Panc1 (cell line): ENCODE measurements around the gene CTTNBP2NL. TPM values are rescaled to one million over a fixed set of nuclear protein-coding genes. Genes with fewer than 3 reads are reported as not detected.

ENCODE experiments used
- ATAC-seq: fragments of 200-7000 bp; cut with Tn5 transposase; 2 replicates; pipeline ENCODE4 v1.9.1; 2020; ENCODE audit warnings: mild to moderate bottlenecking, moderate library complexity
- BruUV-seq: library from RNA; stranded (reverse); fragments of 400-500 nt; replicated peaks from 2 replicates; lab custom pipeline; 2021; lab: Mats Ljungman, UMichigan
- CTCF ChIA-PET: fragments of 300-600 bp; sonication (Branson Sonifier 250); formaldehyde crosslinking; loops from one replicate; lab custom pipeline; 2022; ENCODE audit warnings: antibody characterized with exemption; lab: Charles Lee
- POLR2A ChIA-PET: fragments of 300-600 bp; sonication (Branson Sonifier 250); formaldehyde crosslinking; loops from one replicate; lab custom pipeline; 2022; ENCODE audit warnings: antibody characterized with exemption; lab: Charles Lee
- DNase-seq: peaks from one replicate; pipeline ENCODE4 v3.0.0-alpha.2; 2010; ENCODE audit warnings: low read depth, low spot score
- H3K27ac ChIP-seq: 2 replicates; pipeline ENCODE4 v1.5.1; 2011; ENCODE audit warnings: mild to moderate bottlenecking, low read length, inconsistent platforms
- H3K27me3 ChIP-seq: fragments of 200-500 bp; sonication (Bioruptor generic); 2 replicates; pipeline ENCODE4 v1.6.0; 2014; ENCODE audit warnings: low read length, inconsistent platforms; ENCODE audit not compliant: control insufficient read depth, insufficient read depth
- H3K36me3 ChIP-seq: fragments of 200-500 bp; sonication (Bioruptor generic); 2 replicates; pipeline ENCODE4 v1.5.1; 2014; ENCODE audit warnings: inconsistent platforms, mild to moderate bottlenecking, low read length, moderate library complexity; ENCODE audit not compliant: control insufficient read depth, insufficient read depth
- H3K4me1 ChIP-seq: 2 replicates; pipeline ENCODE4 v1.5.1; 2011; ENCODE audit warnings: inconsistent platforms, mild to moderate bottlenecking, low read length, moderate library complexity; ENCODE audit not compliant: control insufficient read depth, insufficient read depth
- H3K4me3 ChIP-seq, 2 experiments: 2 replicates each; pipeline ENCODE4 v1.5.1; 2011 to 2012; ENCODE audit warnings: low read depth in 2 of 2, low read length in 2 of 2, mild to moderate bottlenecking in 2 of 2, inconsistent platforms in 1 of 2, moderate library complexity in 1 of 2
- H3K9me3 ChIP-seq: fragments of 200-500 bp; sonication (Bioruptor generic); 2 replicates; pipeline ENCODE4 v1.5.1; 2014; ENCODE audit warnings: low read depth, mild to moderate bottlenecking, inconsistent platforms, low read length, moderate library complexity; ENCODE audit not compliant: control insufficient read depth, insufficient read depth
- CTCF ChIP-seq: fragments of 450-650 bp; IDR thresholded peaks from 2 replicates; pipeline ENCODE4 v1.5.1; 2017; ENCODE audit warnings: mild to moderate bottlenecking
- POLR2AphosphoS5 ChIP-seq: IDR thresholded peaks from 2 replicates; pipeline ENCODE4 v1.6.1; 2012; ENCODE audit warnings: mild to moderate bottlenecking, low read depth, low read length, moderate library complexity
- REST ChIP-seq, 2 experiments: IDR thresholded peaks; 2 replicates each; pipeline ENCODE4 v1.6.1; 2011 to 2012; ENCODE audit warnings: low read depth in 2 of 2, control low read depth in 1 of 2, low read length in 1 of 2, mild to moderate bottlenecking in 1 of 2, moderate library complexity in 1 of 2; ENCODE audit not compliant: insufficient read depth in 1 of 2
- SIN3A ChIP-seq: IDR thresholded peaks from 2 replicates; pipeline ENCODE4 v1.6.1; 2012; ENCODE audit warnings: low read depth, mild to moderate bottlenecking, low read length, moderate library complexity, borderline replicate concordance; ENCODE audit not compliant: insufficient read depth
- TCF7L2 ChIP-seq: IDR thresholded peaks from 2 replicates; pipeline ENCODE4 v1.6.1; 2011; ENCODE audit warnings: mild to moderate bottlenecking, low read depth, low read length, inconsistent platforms
- in situ Hi-C: cut with HindIII; loops from 2 replicates; pipeline ENCODE4 v1.10.0; 2016; ENCODE audit warnings: low sequenced_read_pairs, low pct_unique_long_range_greater_than_20kb
- intact Hi-C: fragments of 100-400 bp; cut with micrococcal nuclease; formaldehyde crosslinking; loops from one replicate; pipeline ENCODE4 v1.10.0; 2022; ENCODE audit not compliant: unreplicated experiment
- total RNA-seq: library from RNA; stranded (reverse); gene quantifications from one replicate; pipeline ENCODE4 v1.2.1, GENCODE V29; 2021; ENCODE audit not compliant: unreplicated experiment

Gene CTTNBP2NL
- total RNA-seq, 1 experiment from 2014 or later = 18.4 TPM

GRCh38 chr1:112359961-112360767 is 35.9 kb upstream of the CTTNBP2NL start:
- Histone ChIP-seq H3K36me3 (no peaks in the 10 kb centered on the region), H3K27me3 (peaks cover 2% of the 10 kb centered on the region; the same call in 1 of the 2 replicates), H3K4me3 (no peak overlapping the region), H3K9me3 (no peaks in the 10 kb centered on the region), H3K27ac (no peak overlapping the region), H3K4me1 (no peaks in the 10 kb centered on the region)
- in situ Hi-C loops (no loop called here), intact Hi-C loops (no loop called here)
- ChIA-PET POLR2A (no interaction called here), CTCF (no interaction called here)
- DNase-seq (no peak), ATAC-seq (no peak)
- TF ChIP-seq POLR2AphosphoS5 (no peak), SIN3A (no peak), REST (IDR thresholded peaks at IDR 0.05; ENCODE audit: insufficient read depth in 1 of 2, low read depth in 2 of 2, low read length in 1 of 2) (no peak), TCF7L2 (no peak), CTCF (no peak)
- BruUV-seq = no TSS peak

DNA sequence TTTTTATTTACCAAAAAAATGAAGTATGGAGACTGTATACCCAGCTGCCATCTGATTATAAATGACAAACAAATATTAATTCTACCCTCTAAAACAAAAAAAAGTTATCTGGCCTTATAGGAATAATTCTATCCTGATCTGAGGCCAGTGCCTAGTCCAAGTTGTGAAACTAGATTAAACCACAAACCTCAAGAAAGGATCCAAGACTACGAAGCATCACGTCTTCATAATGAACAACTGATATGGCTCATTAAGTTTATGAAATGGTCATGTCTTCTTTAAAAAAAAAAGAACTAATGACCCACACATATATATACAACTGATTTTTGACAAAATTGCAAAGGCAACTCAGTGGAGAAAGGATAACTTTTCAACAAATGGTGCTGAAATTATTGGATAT is 32.4 kb upstream of the CTTNBP2NL start:
- no peak overlapping the region for H3K4me3 ChIP-seq
- H3K27ac ChIP-seq = no peak overlapping the region
- BruUV-seq = no TSS peak
- no peaks in the 10 kb centered on the region for H3K9me3 ChIP-seq
- ChIA-PET POLR2A (no interaction called here), CTCF (no interaction called here)
- DNase-seq (no peak), ATAC-seq (no peak)
- no peaks in the 10 kb centered on the region for H3K4me1 ChIP-seq
- H3K36me3 ChIP-seq = no peaks in the 10 kb centered on the region
- intact Hi-C loops (no loop called here), in situ Hi-C loops (no loop called here)
- no peak for TF ChIP-seq REST (IDR thresholded peaks at IDR 0.05; ENCODE audit: insufficient read depth in 1 of 2, low read depth in 2 of 2, low read length in 1 of 2)
- no peak for TF ChIP-seq TCF7L2
- TF ChIP-seq SIN3A = no peak
- TF ChIP-seq POLR2AphosphoS5 = no peak
- no peak for TF ChIP-seq CTCF
- H3K27me3 ChIP-seq = peaks cover 3% of the 10 kb centered on the region; the same call in 1 of the 2 replicates
